ENCODE results near the gene ATG2A. TPM values are rescaled to one million over a fixed set of nuclear protein-coding genes. Genes with fewer than 3 reads are reported as not detected.

ATG2A gene
- total and polyA plus RNA-seq, 9 of the 15 experiments (the other 6 are each of a cell fraction or from before 2014, with no cell fraction given) = 0.25 to 45.9 (median 5.2) TPM

- no peak for TF ChIP-seq CREB5 (CRISPR knock-in tag; IDR thresholded peaks at IDR 0.05)
- no peak for TF ChIP-seq TCF7L2 (IDR thresholded peaks at IDR 0.05; ENCODE audit: low read depth, low read length)
- TF ChIP-seq SREBF1 (IDR thresholded peaks at IDR 0.05; ENCODE audit: borderline replicate concordance, low read depth, low read length) = no peak
- TF ChIP-seq ZNF239 (CRISPR knock-in tag; IDR thresholded peaks at IDR 0.05) = no peak
- no peak for TF ChIP-seq BCOR (IDR thresholded peaks at IDR 0.05)
- peak; percentile 57; the same call in 1 of the 2 replicates for TF ChIP-seq STAG1 (CRISPR knock-in tag; IDR thresholded peaks at IDR 0.05; ENCODE audit: borderline replicate concordance)
- no peak for TF ChIP-seq THAP12 (CRISPR knock-in tag; IDR thresholded peaks at IDR 0.05)
- no peak for TF ChIP-seq PHF20 (IDR thresholded peaks at IDR 0.05; ENCODE audit: partially characterized antibody)
- TF ChIP-seq NFYB (IDR thresholded peaks at IDR 0.05; ENCODE audit: extremely low read depth, insufficient read length) = no peak
- TF ChIP-seq RNF219 (CRISPR knock-in tag; IDR thresholded peaks at IDR 0.05) = no peak
- peak; percentile 92 for TF ChIP-seq REST (IDR thresholded peaks at IDR 0.05; ENCODE audit: borderline replicate concordance)
- no peak for TF ChIP-seq REST (CRISPR knock-in tag; IDR thresholded peaks at IDR 0.05; ENCODE audit: low read depth)
- TF ChIP-seq COPS2 (conservative IDR thresholded peaks at IDR 0.05) = no peak
- no peak for TF ChIP-seq RBM14 (IDR thresholded peaks at IDR 0.05; ENCODE audit: borderline replicate concordance, insufficient read depth, low read depth, low read length)
These were observed 22.8 kb downstream of the ATG2A start (continued) for GRCh38 chr11:64894070-64894811.

Measured in K562 (cell line).